ENCODE measurements around the gene NFKB1. TPM values are rescaled to one million over a fixed set of nuclear protein-coding genes. Genes with fewer than 3 reads are reported as not detected.
"Not testable (repeated sequence)": the region's sequence is repeated elsewhere in the genome, so short reads cannot be mapped to it uniquely, and the experiment has no call there.

The NFKB1 gene
- total RNA-seq, 1 experiment from 2014 or later, result 5.3 TPM

DNA sequence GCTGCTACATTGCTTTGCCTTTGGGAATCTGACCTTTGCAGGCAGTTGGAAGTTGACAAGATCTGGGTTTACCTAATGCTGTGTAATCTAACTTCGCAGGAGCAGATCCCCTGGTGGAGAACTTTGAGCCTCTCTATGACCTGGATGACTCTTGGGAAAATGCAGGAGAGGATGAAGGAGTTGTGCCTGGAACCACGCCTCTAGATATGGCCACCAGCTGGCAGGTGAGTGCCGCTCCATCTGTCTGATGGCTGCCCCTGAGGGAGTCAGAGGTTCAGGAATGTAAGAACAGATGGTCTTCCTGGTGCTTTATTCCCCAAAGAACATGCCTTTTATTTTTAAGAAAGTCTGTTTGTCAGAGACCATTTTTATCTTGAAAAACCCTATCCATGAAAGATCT is 109.3 kb downstream of the NFKB1 start:
- Histone ChIP-seq H3K27ac (ENCODE audit: low read length) (no peak overlapping the region), H3K79me2 (ENCODE audit: low read length) (no peaks in the 10 kb centered on the region), H3K27me3 (ENCODE audit: low read length) (no peaks in the 10 kb centered on the region), H3K4me2 (ENCODE audit: low read depth, low read length, poor library complexity, severe bottlenecking) (no peak overlapping the region), H2AFZ (ENCODE audit: low read length) (no peak overlapping the region), H3K4me3 (ENCODE audit: low read length) (no peak overlapping the region), H3K9ac (ENCODE audit: low read length) (no peak overlapping the region), H4K20me1 (ENCODE audit: insufficient read depth, low read depth, low read length) (no peaks in the 10 kb centered on the region), H3K9me3 (ENCODE audit: low read length) (no peaks in the 10 kb centered on the region), H3K36me3 (ENCODE audit: insufficient read depth, low read length) (no peaks in the 10 kb centered on the region), H3K4me1 (ENCODE audit: low read length) (peaks cover 3% of the 10 kb centered on the region), H3K9me2 (replicated peaks; ENCODE audit: insufficient read depth, low read length) (no peaks in the 10 kb centered on the region)
- DNase-seq, result no peak

DNA sequence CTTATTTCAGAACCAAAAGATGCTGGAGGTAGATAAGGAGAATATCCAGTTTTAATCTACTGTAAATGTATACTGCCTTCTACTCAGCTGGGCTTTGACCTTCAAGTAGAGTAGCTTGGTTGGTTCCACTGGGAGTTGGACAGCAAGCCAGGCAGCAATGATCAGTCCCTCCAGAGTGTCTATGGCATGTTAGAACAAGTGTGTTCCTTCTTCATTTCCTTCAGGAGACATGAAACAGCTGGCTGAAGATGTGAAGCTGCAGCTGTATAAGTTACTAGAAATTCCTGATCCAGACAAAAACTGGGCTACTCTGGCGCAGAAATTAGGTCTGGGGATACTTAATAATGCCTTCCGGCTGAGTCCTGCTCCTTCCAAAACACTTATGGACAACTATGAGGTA is 111.1 kb downstream of the NFKB1 start:
- H4K20me1 ChIP-seq (ENCODE audit: insufficient read depth, low read depth, low read length), result no peaks in the 10 kb centered on the region
- no peak overlapping the region for H2AFZ ChIP-seq (ENCODE audit: low read length)
- H3K27ac ChIP-seq (ENCODE audit: low read length), result no peak overlapping the region
- no peaks in the 10 kb centered on the region for H3K9me3 ChIP-seq (ENCODE audit: low read length)
- no peak overlapping the region for H3K4me2 ChIP-seq (ENCODE audit: low read depth, low read length, poor library complexity, severe bottlenecking)
- no peak for DNase-seq
- H3K79me2 ChIP-seq (ENCODE audit: low read length), result no peaks in the 10 kb centered on the region
- H3K27me3 ChIP-seq (ENCODE audit: low read length), result no peaks in the 10 kb centered on the region
- peaks cover 7% of the 10 kb centered on the region for H3K4me1 ChIP-seq (ENCODE audit: low read length)
- no peaks in the 10 kb centered on the region for H3K36me3 ChIP-seq (ENCODE audit: insufficient read depth, low read length)
- H3K4me3 ChIP-seq (ENCODE audit: low read length), result no peak overlapping the region
- H3K9ac ChIP-seq (ENCODE audit: low read length), result no peak overlapping the region
- H3K9me2 ChIP-seq (replicated peaks; ENCODE audit: insufficient read depth, low read length), result no peaks in the 10 kb centered on the region

DNA sequence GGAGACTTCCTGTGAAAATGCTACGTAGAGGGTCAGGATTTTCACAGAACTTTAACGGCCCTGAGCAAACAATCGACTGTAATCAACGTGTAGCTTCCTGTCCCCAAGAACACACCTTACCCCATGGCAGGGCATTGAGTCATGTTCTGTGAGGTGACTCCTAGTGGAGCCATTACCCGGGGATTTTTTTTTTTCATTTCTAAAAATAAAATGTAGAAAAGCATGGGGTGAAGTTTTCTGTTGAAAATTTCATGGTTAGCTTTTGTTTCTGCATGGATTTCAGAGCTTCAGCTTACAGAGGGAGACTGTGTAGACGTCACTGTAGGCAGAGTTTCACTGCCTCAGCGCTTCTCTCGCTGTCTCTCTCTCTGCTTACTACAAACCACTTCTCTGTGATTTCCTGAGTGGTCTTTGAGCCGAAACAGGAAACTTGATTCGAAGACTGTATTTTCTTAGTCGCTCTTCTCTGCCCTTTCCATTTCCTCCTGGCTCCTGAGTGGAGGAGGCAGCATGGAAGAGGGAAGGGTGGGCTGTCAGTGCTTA is 111.7 kb downstream of the NFKB1 start:
- Histone ChIP-seq H3K79me2 (ENCODE audit: low read length) (no peaks in the 10 kb centered on the region), H3K27ac (ENCODE audit: low read length) (no peak overlapping the region), H3K4me2 (ENCODE audit: low read depth, low read length, poor library complexity, severe bottlenecking) (no peak overlapping the region), H3K9me3 (ENCODE audit: low read length) (no peaks in the 10 kb centered on the region), H3K4me1 (ENCODE audit: low read length) (peaks cover 7% of the 10 kb centered on the region), H3K9me2 (replicated peaks; ENCODE audit: insufficient read depth, low read length) (no peaks in the 10 kb centered on the region), H4K20me1 (ENCODE audit: insufficient read depth, low read depth, low read length) (no peaks in the 10 kb centered on the region), H3K4me3 (ENCODE audit: low read length) (no peak overlapping the region), H3K27me3 (ENCODE audit: low read length) (no peaks in the 10 kb centered on the region), H3K9ac (ENCODE audit: low read length) (no peak overlapping the region), H2AFZ (ENCODE audit: low read length) (no peak overlapping the region), H3K36me3 (ENCODE audit: insufficient read depth, low read length) (no peaks in the 10 kb centered on the region)
- no peak for DNase-seq

DNA sequence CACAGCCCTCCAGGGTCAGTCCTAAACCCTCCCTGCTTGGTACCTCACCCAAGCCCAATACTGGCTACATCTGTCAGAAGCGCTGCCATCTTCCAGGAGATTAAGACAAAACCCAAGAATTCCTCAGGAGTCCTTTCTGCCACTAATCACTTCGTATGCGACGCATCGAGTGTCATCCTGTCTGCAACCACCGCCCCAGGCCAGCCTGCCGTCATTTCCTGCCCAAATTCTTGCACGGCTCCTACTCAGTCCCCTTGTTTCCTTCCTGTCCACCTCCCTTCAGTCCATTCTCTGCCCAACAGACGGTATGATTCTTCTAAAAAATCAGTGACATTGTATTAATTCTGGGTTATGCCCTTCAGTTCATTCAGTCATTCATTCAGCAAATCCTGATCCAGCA is 113.6 kb downstream of the NFKB1 start:
- no peaks in the 10 kb centered on the region for H4K20me1 ChIP-seq (ENCODE audit: insufficient read depth, low read depth, low read length)
- H3K4me3 ChIP-seq (ENCODE audit: low read length), result no peak overlapping the region
- H3K4me1 ChIP-seq (ENCODE audit: low read length), result peaks cover 7% of the 10 kb centered on the region
- no peaks in the 10 kb centered on the region for H3K79me2 ChIP-seq (ENCODE audit: low read length)
- H3K9me2 ChIP-seq (replicated peaks; ENCODE audit: insufficient read depth, low read length), result no peaks in the 10 kb centered on the region
- H3K9me3 ChIP-seq (ENCODE audit: low read length), result no peaks in the 10 kb centered on the region
- DNase-seq, result no peak
- no peaks in the 10 kb centered on the region for H3K36me3 ChIP-seq (ENCODE audit: insufficient read depth, low read length)
- no peak overlapping the region for H3K9ac ChIP-seq (ENCODE audit: low read length)
- no peaks in the 10 kb centered on the region for H3K27me3 ChIP-seq (ENCODE audit: low read length)
- H3K27ac ChIP-seq (ENCODE audit: low read length), result no peak overlapping the region
- H3K4me2 ChIP-seq (ENCODE audit: low read depth, low read length, poor library complexity, severe bottlenecking), result no peak overlapping the region
- H2AFZ ChIP-seq (ENCODE audit: low read length), result no peak overlapping the region

DNA sequence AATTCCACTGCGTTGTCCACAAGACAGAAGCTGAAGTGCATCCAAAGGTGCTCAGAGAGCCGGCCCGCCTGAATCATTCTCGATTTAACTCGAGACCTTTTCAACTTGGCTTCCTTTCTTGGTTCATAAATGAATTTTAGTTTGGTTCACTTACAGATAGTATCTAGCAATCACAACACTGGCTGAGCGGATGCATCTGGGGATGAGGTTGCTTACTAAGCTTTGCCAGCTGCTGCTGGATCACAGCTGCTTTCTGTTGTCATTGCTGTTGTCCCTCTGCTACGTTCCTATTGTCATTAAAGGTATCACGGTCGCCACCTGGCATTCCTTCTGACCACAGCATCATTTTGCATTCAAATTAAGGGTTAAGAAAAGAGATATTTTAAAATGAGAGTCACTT is 115.5 kb downstream of the NFKB1 start:
- H4K20me1 ChIP-seq (ENCODE audit: insufficient read depth, low read depth, low read length), result no peaks in the 10 kb centered on the region
- H3K4me3 ChIP-seq (ENCODE audit: low read length), result no peak overlapping the region
- no peaks in the 10 kb centered on the region for H3K27me3 ChIP-seq (ENCODE audit: low read length)
- no peaks in the 10 kb centered on the region for H3K79me2 ChIP-seq (ENCODE audit: low read length)
- no peak overlapping the region for H2AFZ ChIP-seq (ENCODE audit: low read length)
- H3K9ac ChIP-seq (ENCODE audit: low read length), result no peak overlapping the region
- DNase-seq, result no peak
- H3K9me2 ChIP-seq (replicated peaks; ENCODE audit: insufficient read depth, low read length), result no peaks in the 10 kb centered on the region
- no peaks in the 10 kb centered on the region for H3K36me3 ChIP-seq (ENCODE audit: insufficient read depth, low read length)
- H3K4me1 ChIP-seq (ENCODE audit: low read length), result peaks cover 7% of the 10 kb centered on the region
- no peak overlapping the region for H3K27ac ChIP-seq (ENCODE audit: low read length)
- peak overlapping the region; percentile 17 for H3K4me2 ChIP-seq (ENCODE audit: low read depth, low read length, poor library complexity, severe bottlenecking)
- H3K9me3 ChIP-seq (ENCODE audit: low read length), result no peaks in the 10 kb centered on the region

DNA sequence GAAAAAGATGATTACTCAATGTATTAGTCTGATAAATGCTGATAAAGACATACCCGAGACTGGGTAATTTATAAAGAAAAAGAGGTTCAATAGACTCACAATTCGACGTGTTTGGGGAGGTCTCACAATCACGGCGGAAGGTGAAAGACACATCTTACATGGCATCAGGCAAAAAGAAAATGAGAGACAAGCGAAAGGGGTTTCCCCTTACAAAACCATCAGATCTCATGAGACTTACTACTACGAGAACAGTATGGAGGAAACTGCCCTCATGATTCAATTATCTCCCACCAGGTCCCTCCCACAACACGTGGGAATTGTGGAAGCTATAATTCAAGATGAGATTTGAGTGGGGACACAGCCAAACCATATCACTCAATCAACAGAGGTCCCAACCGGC is 117.9 kb downstream of the NFKB1 start:
- not testable (repeated sequence) for H3K79me2 ChIP-seq (ENCODE audit: low read length); H3K27me3 ChIP-seq (ENCODE audit: low read length); H3K9me3 ChIP-seq (ENCODE audit: low read length); H3K27ac ChIP-seq (ENCODE audit: low read length); H3K9me2 ChIP-seq (replicated peaks; ENCODE audit: insufficient read depth, low read length); H3K4me2 ChIP-seq (ENCODE audit: low read depth, low read length, poor library complexity, severe bottlenecking); H3K9ac ChIP-seq (ENCODE audit: low read length); DNase-seq; H3K36me3 ChIP-seq (ENCODE audit: insufficient read depth, low read length); H3K4me1 ChIP-seq (ENCODE audit: low read length); H3K4me3 ChIP-seq (ENCODE audit: low read length); H2AFZ ChIP-seq (ENCODE audit: low read length); H4K20me1 ChIP-seq (ENCODE audit: insufficient read depth, low read depth, low read length)

DNA sequence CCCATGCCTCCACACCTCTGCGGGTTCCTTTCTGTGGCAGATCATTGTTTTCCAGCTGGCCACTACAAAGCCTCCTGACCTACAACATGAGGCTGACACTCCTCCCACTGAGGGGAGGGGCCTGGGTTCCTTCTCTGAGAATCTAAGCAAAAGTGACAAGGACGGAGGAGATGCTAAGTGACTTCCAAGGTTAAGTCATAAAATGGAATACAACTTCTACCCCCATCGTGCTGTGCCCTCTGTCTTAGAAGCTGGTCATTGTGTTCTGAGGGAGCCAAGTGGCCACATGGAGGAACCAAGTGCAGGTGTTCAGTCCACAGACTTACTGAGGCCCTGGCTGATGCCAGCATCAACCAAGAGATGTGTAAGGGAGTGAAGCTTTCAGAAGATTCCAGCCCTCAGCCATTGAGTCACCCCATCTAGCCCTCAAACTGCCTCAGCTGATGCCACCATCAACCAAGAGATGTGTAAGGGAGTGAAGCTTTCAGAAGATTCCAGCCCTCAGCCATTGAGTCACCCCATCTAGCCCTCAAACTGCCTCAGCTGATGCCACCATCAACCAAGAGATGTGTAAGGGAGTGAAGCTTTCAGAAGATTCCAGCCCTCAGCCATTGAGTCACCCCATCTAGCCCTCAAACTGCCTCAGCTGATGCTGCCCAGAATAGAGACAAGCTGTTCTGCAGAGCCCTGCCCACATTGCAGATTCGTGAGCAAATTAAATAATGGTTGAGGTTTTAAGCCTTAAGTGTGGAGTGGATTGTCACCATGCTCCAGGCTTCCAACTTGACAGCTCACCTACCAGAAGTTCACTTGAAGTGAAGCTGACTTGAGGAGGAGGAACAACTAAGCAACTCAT is 118.8 kb downstream of the NFKB1 start:
- H4K20me1 ChIP-seq (ENCODE audit: insufficient read depth, low read depth, low read length); H3K9me3 ChIP-seq (ENCODE audit: low read length); H3K36me3 ChIP-seq (ENCODE audit: insufficient read depth, low read length); H3K27me3 ChIP-seq (ENCODE audit: low read length); H3K4me3 ChIP-seq (ENCODE audit: low read length); H3K9me2 ChIP-seq (replicated peaks; ENCODE audit: insufficient read depth, low read length); DNase-seq; H3K4me2 ChIP-seq (ENCODE audit: low read depth, low read length, poor library complexity, severe bottlenecking); H2AFZ ChIP-seq (ENCODE audit: low read length); H3K79me2 ChIP-seq (ENCODE audit: low read length); H3K9ac ChIP-seq (ENCODE audit: low read length); H3K27ac ChIP-seq (ENCODE audit: low read length); H3K4me1 ChIP-seq (ENCODE audit: low read length): not testable (repeated sequence)

DNA sequence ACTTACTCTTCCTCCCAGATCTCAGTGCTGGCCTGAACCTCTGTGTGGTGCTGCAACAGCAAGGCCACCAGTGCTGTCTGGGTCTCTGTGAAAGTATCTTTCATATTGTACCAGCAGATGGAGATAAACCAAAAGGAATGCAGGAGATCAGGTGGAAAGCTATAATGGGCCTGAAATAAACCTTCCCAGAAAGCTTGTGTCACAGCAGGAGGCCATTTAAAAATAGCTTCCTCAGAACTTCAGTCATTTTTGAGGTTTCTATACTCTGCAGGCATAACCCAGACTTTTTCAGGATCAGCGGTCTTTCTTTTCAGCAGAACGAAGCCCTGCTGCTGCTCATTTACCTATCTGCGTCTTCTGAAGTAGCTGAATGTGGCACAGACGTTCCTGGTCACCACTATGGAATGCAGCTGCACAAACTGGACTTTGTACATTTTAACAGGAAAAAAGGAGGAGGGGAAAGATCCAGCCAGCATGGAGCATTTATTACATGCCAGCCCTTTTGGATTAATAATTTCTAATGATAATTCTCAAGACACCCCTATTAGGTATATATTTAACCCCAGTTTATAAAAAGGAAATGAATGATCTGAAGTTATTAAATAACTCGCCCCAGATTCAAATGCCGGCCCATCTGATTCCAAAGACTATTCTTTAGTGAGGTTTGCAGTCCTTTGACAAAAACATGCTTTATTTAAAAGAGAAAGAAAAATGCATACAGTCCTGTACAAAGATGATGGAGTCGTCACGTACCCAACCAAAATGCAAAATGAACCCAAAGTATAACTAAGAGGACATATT is 119.7 kb downstream of the NFKB1 start:
- Histone ChIP-seq H3K9me3 (ENCODE audit: low read length) (no peaks in the 10 kb centered on the region), H3K4me1 (ENCODE audit: low read length) (peaks cover 7% of the 10 kb centered on the region), H3K27me3 (ENCODE audit: low read length) (no peaks in the 10 kb centered on the region), H2AFZ (ENCODE audit: low read length) (no peak overlapping the region), H3K27ac (ENCODE audit: low read length) (no peak overlapping the region), H4K20me1 (ENCODE audit: insufficient read depth, low read depth, low read length) (no peaks in the 10 kb centered on the region), H3K4me2 (ENCODE audit: low read depth, low read length, poor library complexity, severe bottlenecking) (no peak overlapping the region), H3K9ac (ENCODE audit: low read length) (no peak overlapping the region), H3K79me2 (ENCODE audit: low read length) (no peaks in the 10 kb centered on the region), H3K9me2 (replicated peaks; ENCODE audit: insufficient read depth, low read length) (no peaks in the 10 kb centered on the region), H3K36me3 (ENCODE audit: insufficient read depth, low read length) (no peaks in the 10 kb centered on the region), H3K4me3 (ENCODE audit: low read length) (no peak overlapping the region)
- DNase-seq, result peak; percentile 76

All from Karpas-422 (cell line).